ENCODE results near the gene DENND4B. TPM values are rescaled to one million over a fixed set of nuclear protein-coding genes. Genes with fewer than 3 reads are reported as not detected.

The DENND4B gene
- total RNA-seq, 2 donors from 2014 or later = 22.0 to 26.6 TPM

GRCh38 chr1:153880024-153880423 is 66.5 kb downstream of the DENND4B start:
- Histone ChIP-seq H3K36me3 (no peaks in the 10 kb centered on the region), H3K27ac (no peak overlapping the region), H3K4me3 (no peak overlapping the region), H3K9me3 (no peaks in the 10 kb centered on the region), H3K4me1 (peaks cover 0 to 24% of the 10 kb centered on the region in 2 donors), H3K27me3 (no peaks in the 10 kb centered on the region)
- DNase-seq (ENCODE audit: low spot score) = peak; percentile 47
- TF ChIP-seq, protein P1, sequence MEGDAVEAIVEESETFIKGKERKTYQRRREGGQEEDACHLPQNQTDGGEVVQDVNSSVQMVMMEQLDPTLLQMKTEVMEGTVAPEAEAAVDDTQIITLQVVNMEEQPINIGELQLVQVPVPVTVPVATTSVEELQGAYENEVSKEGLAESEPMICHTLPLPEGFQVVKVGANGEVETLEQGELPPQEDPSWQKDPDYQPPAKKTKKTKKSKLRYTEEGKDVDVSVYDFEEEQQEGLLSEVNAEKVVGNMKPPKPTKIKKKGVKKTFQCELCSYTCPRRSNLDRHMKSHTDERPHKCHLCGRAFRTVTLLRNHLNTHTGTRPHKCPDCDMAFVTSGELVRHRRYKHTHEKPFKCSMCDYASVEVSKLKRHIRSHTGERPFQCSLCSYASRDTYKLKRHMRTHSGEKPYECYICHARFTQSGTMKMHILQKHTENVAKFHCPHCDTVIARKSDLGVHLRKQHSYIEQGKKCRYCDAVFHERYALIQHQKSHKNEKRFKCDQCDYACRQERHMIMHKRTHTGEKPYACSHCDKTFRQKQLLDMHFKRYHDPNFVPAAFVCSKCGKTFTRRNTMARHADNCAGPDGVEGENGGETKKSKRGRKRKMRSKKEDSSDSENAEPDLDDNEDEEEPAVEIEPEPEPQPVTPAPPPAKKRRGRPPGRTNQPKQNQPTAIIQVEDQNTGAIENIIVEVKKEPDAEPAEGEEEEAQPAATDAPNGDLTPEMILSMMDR (IDR thresholded peaks at IDR 0.05) = no peak

Small RNA genes lying within 50 kb of the gene (microRNA-seq; reads per million reads assigned to microRNA genes)
- 0 to 0.71 reads per million in 2 donors for gene MIR6737 (ENCODE audit: borderline number of aligned reads in 2 of 2, borderline replicate concordance in 1 of 2)

Other genes starting within 250 kb of the DENND4B start
- 10 to 100 TPM; 21.8 to 26.7 TPM for gene INTS3, start 218.7 kb downstream of the DENND4B start, total RNA-seq
- 10 to 100 TPM in 1 of 2 donors, 1 to 10 TPM in 1; 9.9 to 20.1 TPM for gene SLC27A3, start 171.3 kb downstream of the DENND4B start, total RNA-seq
- gene GATAD2B, start 23.7 kb downstream of the DENND4B start, total RNA-seq = 10 to 100 TPM; 18.7 to 32.7 TPM
- 10 to 100 TPM; 10.5 to 14.3 TPM for gene CRTC2, start 11.9 kb upstream of the DENND4B start, total RNA-seq
- gene SLC39A1, start 16.8 kb upstream of the DENND4B start, total RNA-seq = 10 to 100 TPM; 56.7 to 95.4 TPM
- gene CREB3L4, start 21.2 kb upstream of the DENND4B start, total RNA-seq = 1 to 10 TPM; 4.9 to 5.6 TPM
- 100 to 1,000 TPM; 168 to 248 TPM for gene JTB, start 31.0 kb upstream of the DENND4B start, total RNA-seq
- gene RAB13, start 39.6 kb upstream of the DENND4B start, total RNA-seq = 10 to 100 TPM; 25.7 to 34.8 TPM
- 1,000 to 10,000 TPM in 1 of 2 donors, 100 to 1,000 TPM in 1; 709 to 1,582 TPM for gene RPS27, start 44.0 kb upstream of the DENND4B start, total RNA-seq
- gene NUP210L, start 208.4 kb upstream of the DENND4B start, total RNA-seq = under 1 TPM in 1 of 2 donors, not detected in 1; 0.28 TPM
- 100 to 1,000 TPM; 469 to 975 TPM for gene TPM3, start 245.4 kb upstream of the DENND4B start, total RNA-seq